Neural cell (in vitro differentiated cells): ENCODE data around the gene GATA2. TPM values are rescaled to one million over a fixed set of nuclear protein-coding genes. Genes with fewer than 3 reads are reported as not detected.

Experiments
- H2AFZ ChIP-seq: fragments of 200-600, 300-800 bp; sonication (generic), shearing (Covaris generic); 2 replicates; pipeline ENCODE4 v1.6.0; 2014; ENCODE audit warnings: low read depth, mild to moderate bottlenecking, antibody characterized with exemption, low read length, moderate library complexity
- H3F3A ChIP-seq: fragments of 200-600 bp; shearing (Covaris generic); 2 replicates; pipeline ENCODE4 v1.6.1; 2016; ENCODE audit warnings: mild to moderate bottlenecking, moderate library complexity, mixed read lengths, antibody characterized with exemption, low read length; ENCODE audit not compliant: insufficient read depth, poor library complexity, severe bottlenecking
- H3K27ac ChIP-seq: fragments of 200-600, 300-800 bp; sonication (generic), shearing (Covaris generic); 2 replicates; pipeline ENCODE4 v1.5.1; 2014; ENCODE audit warnings: mild to moderate bottlenecking, low read length, moderate library complexity
- H3K27me3 ChIP-seq: fragments of 300-800, 200-600 bp; sonication (generic), shearing (Covaris generic); 2 replicates; pipeline ENCODE4 v1.6.0; 2014; ENCODE audit warnings: mild to moderate bottlenecking, low read depth, low read length, moderate library complexity; ENCODE audit not compliant: insufficient read depth
- H3K36me3 ChIP-seq: fragments of 300-800, 200-600 bp; sonication (generic), shearing (Covaris generic); 2 replicates; pipeline ENCODE4 v1.5.1; 2014; ENCODE audit warnings: mild to moderate bottlenecking, antibody characterized with exemption, low read length, moderate library complexity; ENCODE audit not compliant: insufficient read depth
- H3K4me2 ChIP-seq: fragments of 300-800, 200-600 bp; sonication (generic), shearing (Covaris generic); 2 replicates; pipeline ENCODE4 v1.6.0; 2014; ENCODE audit warnings: mild to moderate bottlenecking, low read length
- H3K4me3 ChIP-seq: fragments of 300-800, 200-600 bp; sonication (generic), shearing (Covaris generic); 2 replicates; pipeline ENCODE4 v1.5.1; 2014; ENCODE audit warnings: mild to moderate bottlenecking, low read length, moderate library complexity
- H3K79me2 ChIP-seq: fragments of 200-600 bp; shearing (Covaris generic); replicated peaks from 2 replicates; pipeline ENCODE4 v1.6.0; 2014; ENCODE audit warnings: mild to moderate bottlenecking, low read length, moderate library complexity; ENCODE audit not compliant: insufficient read depth
- H3K9ac ChIP-seq: fragments of 300-800, 200-600 bp; sonication (generic), shearing (Covaris generic); 2 replicates; pipeline ENCODE4 v1.6.1; 2016; ENCODE audit warnings: mild to moderate bottlenecking, low read length, mixed read lengths
- H3K9me2 ChIP-seq: fragments of 200-600 bp; shearing (Covaris generic); 2 replicates; pipeline ENCODE4 v1.6.1; 2016; ENCODE audit warnings: mild to moderate bottlenecking, low read length, mixed read lengths; ENCODE audit not compliant: insufficient read depth
- H3K9me3 ChIP-seq: fragments of 200-600, 300-800 bp; sonication (generic), shearing (Covaris generic); 2 replicates; pipeline ENCODE4 v1.6.1; 2016; ENCODE audit warnings: mild to moderate bottlenecking, mixed run types, low read length, moderate library complexity, mixed read lengths
- H4K20me1 ChIP-seq: fragments of 200-600 bp; shearing (Covaris generic); 2 replicates; pipeline ENCODE4 v1.6.1; 2016; ENCODE audit warnings: mild to moderate bottlenecking, mixed run types; ENCODE audit not compliant: insufficient read depth
- CTCF ChIP-seq: fragments of 450-650 bp; IDR thresholded peaks from 2 replicates; pipeline ENCODE4 v1.5.1; 2014; ENCODE audit warnings: antibody characterized with exemption, mild to moderate bottlenecking, moderate library complexity; ENCODE audit not compliant: poor library complexity, severe bottlenecking
- EP300 ChIP-seq: fragments of 450-650 bp; conservative IDR thresholded peaks from 2 replicates; pipeline ENCODE4 v1.6.1; 2014; ENCODE audit warnings: antibody characterized with exemption, mild to moderate bottlenecking, moderate library complexity; ENCODE audit not compliant: poor library complexity, severe bottlenecking
- EZH2 ChIP-seq: fragments of 200-600, 300-800 bp; shearing (Covaris generic), sonication (generic); IDR thresholded peaks from 2 replicates; pipeline ENCODE4 v1.6.1; 2014; ENCODE audit warnings: antibody characterized with exemption, low read length, borderline replicate concordance, mild to moderate bottlenecking; ENCODE audit not compliant: insufficient read depth, poor library complexity, severe bottlenecking
- MXI1 ChIP-seq: fragments of 450-650 bp; conservative IDR thresholded peaks from 2 replicates; pipeline ENCODE4 v1.6.1; 2014; ENCODE audit warnings: antibody characterized with exemption, mild to moderate bottlenecking; ENCODE audit not compliant: poor library complexity, severe bottlenecking
- POLR2AphosphoS5 ChIP-seq: IDR thresholded peaks from 2 replicates; pipeline ENCODE4 v1.6.1; 2012
- RAD21 ChIP-seq: fragments of 450-650 bp; conservative IDR thresholded peaks from 2 replicates; pipeline ENCODE4 v1.6.1; 2014; ENCODE audit warnings: antibody characterized with exemption, mild to moderate bottlenecking, moderate library complexity
- REST ChIP-seq: IDR thresholded peaks from 2 replicates; pipeline ENCODE4 v1.6.1; 2012; ENCODE audit warnings: borderline replicate concordance
- SMC3 ChIP-seq: fragments of 450-650 bp; conservative IDR thresholded peaks from 2 replicates; pipeline ENCODE4 v1.6.1; 2014; ENCODE audit warnings: antibody characterized with exemption, mild to moderate bottlenecking, moderate library complexity; ENCODE audit not compliant: poor library complexity
- TAF1 ChIP-seq: IDR thresholded peaks from 2 replicates; pipeline ENCODE4 v1.6.1; 2012; ENCODE audit warnings: low read depth
- polyA plus RNA-seq: library from polyadenylated mRNA; depleted of rRNA; stranded (reverse); fragments of >200 nt; gene quantifications from 2 replicates; pipeline ENCODE4 v1.2.3, GENCODE V29; 2014

GATA2 gene
- polyA plus RNA-seq, 1 donor from 2014 or later = not detected

GRCh38 chr3:128515967-128516366 is 23.0 kb upstream of the GATA2 start:
- H2AFZ ChIP-seq = no peak overlapping the region
- H3K27ac ChIP-seq = no peak overlapping the region
- H4K20me1 ChIP-seq = no peaks in the 10 kb centered on the region
- no peak overlapping the region for H3K9ac ChIP-seq
- no peaks in the 10 kb centered on the region for H3K9me2 ChIP-seq
- no peak overlapping the region for H3K4me3 ChIP-seq
- no peaks in the 10 kb centered on the region for H3K27me3 ChIP-seq
- H3K36me3 ChIP-seq = no peaks in the 10 kb centered on the region
- H3K9me3 ChIP-seq = peaks cover 7% of the 10 kb centered on the region
- no peaks in the 10 kb centered on the region for H3K79me2 ChIP-seq
- H3F3A ChIP-seq = no peaks in the 10 kb centered on the region
- H3K4me2 ChIP-seq = no peak overlapping the region
- TF ChIP-seq EP300 (no peak), REST (no peak), EZH2 (no peak), RAD21 (no peak), MXI1 (no peak), CTCF (no peak), TAF1 (no peak), POLR2AphosphoS5 (no peak), SMC3 (no peak)

GRCh38 chr3:128508852-128509251 is 15.9 kb upstream of the GATA2 start:
- no peak overlapping the region for H3K27ac ChIP-seq
- H3K36me3 ChIP-seq = no peaks in the 10 kb centered on the region
- no peaks in the 10 kb centered on the region for H3K27me3 ChIP-seq
- no peaks in the 10 kb centered on the region for H3K9me2 ChIP-seq
- no peak overlapping the region for H3K9ac ChIP-seq
- TF ChIP-seq REST (no peak), SMC3 (no peak), RAD21 (no peak), POLR2AphosphoS5 (no peak), MXI1 (no peak)
- no peak overlapping the region for H3K4me2 ChIP-seq
- H3K79me2 ChIP-seq = no peaks in the 10 kb centered on the region
- no peaks in the 10 kb centered on the region for H4K20me1 ChIP-seq
- no peaks in the 10 kb centered on the region for H3F3A ChIP-seq
- no peak overlapping the region for H3K4me3 ChIP-seq
- no peaks in the 10 kb centered on the region for H3K9me3 ChIP-seq
- H2AFZ ChIP-seq = no peak overlapping the region
